AG04450 (cell line): ENCODE measurements around the gene RALGDS. TPM values are rescaled to one million over a fixed set of nuclear protein-coding genes. Genes with fewer than 3 reads are reported as not detected.
"Not testable (repeated sequence)": the region's sequence is repeated elsewhere in the genome, so short reads cannot be mapped to it uniquely, and the experiment has no call there.

Source experiments
- CTCF ChIA-PET: fragments of 300-600, 350-600 bp; formaldehyde crosslinking; extraction: SDS; loops from one replicate; lab custom pipeline; 2022; ENCODE audit warnings: antibody characterized with exemption, inconsistent platforms; lab: Charles Lee
- POLR2A ChIA-PET: fragments of 350-600 bp; formaldehyde crosslinking; extraction: SDS; loops from one replicate; lab custom pipeline; 2021; ENCODE audit warnings: antibody characterized with exemption, inconsistent platforms; lab: Yijun Ruan, JAX
- DNase-seq: peaks from one replicate; pipeline ENCODE4 v3.0.0-alpha.2; 2011; ENCODE audit warnings: low read depth, low spot score
- H3K27ac ChIP-seq: one replicate; pipeline ENCODE4 v1.5.1; 2012; ENCODE audit warnings: low read depth, low read length, control low read depth
- H3K27me3 ChIP-seq: one replicate; pipeline ENCODE4 v1.6.0; 2012; ENCODE audit warnings: low read length; ENCODE audit not compliant: control insufficient read depth, insufficient read depth
- H3K4me3 ChIP-seq: 2 replicates; pipeline ENCODE4 v1.5.1; 2011; ENCODE audit warnings: mild to moderate bottlenecking, low read depth, low read length, control low read depth
- H3K9me3 ChIP-seq: 2 replicates; pipeline ENCODE4 v1.5.1; 2012; ENCODE audit warnings: low read length; ENCODE audit not compliant: control insufficient read depth, insufficient read depth
- CTCF ChIP-seq: IDR thresholded peaks from 2 replicates; pipeline ENCODE4 v1.5.1; 2011; ENCODE audit warnings: low read depth, low read length, control low read depth, inconsistent platforms
- polyA minus RNA-seq: library from RNA; depleted of rRNA, polyadenylated mRNA; stranded (reverse); fragments of >200 nt; gene quantifications from 2 replicates; pipeline ENCODE4 v1.2.3, GENCODE V29; 2011; rRNA and poly(A)+ RNA removed
- polyA plus RNA-seq: library from polyadenylated mRNA; depleted of rRNA; stranded (reverse); fragments of >200 nt; gene quantifications from 2 replicates; pipeline ENCODE4 v1.2.3, GENCODE V29; 2011; rRNA removed

Gene RALGDS
- polyA plus RNA-seq (19.1 and 25.4 TPM in 2 replicates), polyA minus RNA-seq (11.2 and 13.1 TPM in 2 replicates)

GRCh38 chr9:133121198-133121914, at the start of gene RALGDS:
Gene RALGDS, minus strand, starts transcription at chr9:133121240. Its CDS starts 86 bp downstream, at chr9:133121154.
- no peak for TF ChIP-seq CTCF
- CTCF ChIA-PET = no interaction called here
- H3K27me3 ChIP-seq = no peaks in the 10 kb centered on the region
- DNase-seq = no peak
- peak within 1 kb of the TSS; percentile 47 for H3K27ac ChIP-seq
- H3K9me3 ChIP-seq = no peaks in the 10 kb centered on the region
- POLR2A ChIA-PET = no interaction called here
- H3K4me3 ChIP-seq = peak within 1 kb of the TSS; percentile 72

- no peak for TF ChIP-seq CTCF
- DNase-seq = no peak
- Histone ChIP-seq H3K9me3 (no peaks in the 10 kb centered on the region; the same call in 1 of the 2 replicates), H3K27me3 (peaks cover 27% of the 10 kb centered on the region), H3K27ac (no peak overlapping the region), H3K4me3 (no peak overlapping the region)
- POLR2A ChIA-PET = no interaction called here
- CTCF ChIA-PET = interaction anchor here (0.8 kb wide), 1 partner anchor 17 kb away, joined by 3 read pairs; no protein-coding TSS in a partner anchor
Measured at GRCh38 chr9:133170716-133171115, 49.7 kb upstream of the RALGDS start.

GRCh38 chr9:133169687-133170086, 48.6 kb upstream of the RALGDS start:
- H3K27me3 ChIP-seq = peaks cover 22% of the 10 kb centered on the region
- DNase-seq, H3K9me3 ChIP-seq, H3K4me3 ChIP-seq, CTCF ChIA-PET, H3K27ac ChIP-seq: not testable (repeated sequence)
- POLR2A ChIA-PET = interaction anchor here (0.7 kb wide), 1 partner anchor 194 kb away, joined by 6 read pairs; no protein-coding TSS in a partner anchor

- Histone ChIP-seq H3K9me3 (no peaks in the 10 kb centered on the region; the same call in 1 of the 2 replicates), H3K4me3 (no peak overlapping the region), H3K27me3 (peaks cover 19% of the 10 kb centered on the region), H3K27ac (no peak overlapping the region)
- no peak for DNase-seq
- ChIA-PET CTCF (interaction anchor here (1.4 kb wide), 1 partner anchor 12 kb away, joined by 4 read pairs; no protein-coding TSS in a partner anchor), POLR2A (no interaction called here)
- TF ChIP-seq CTCF = no peak
Measured at GRCh38 chr9:133169102-133169501, 48.1 kb upstream of the RALGDS start.

GRCh38 chr9:133168432-133168831, 47.4 kb upstream of the RALGDS start:
- POLR2A ChIA-PET = no interaction called here
- Histone ChIP-seq H3K27ac (no peak overlapping the region), H3K27me3 (peaks cover 14% of the 10 kb centered on the region), H3K4me3 (no peak overlapping the region), H3K9me3 (no peaks in the 10 kb centered on the region; the same call in 1 of the 2 replicates)
- no peak for TF ChIP-seq CTCF
- no peak for DNase-seq
- CTCF ChIA-PET = interaction anchor here (1.4 kb wide), 2 partner anchors 13 to 319 kb away, joined by 4 read pairs; no protein-coding TSS in a partner anchor
